ENCODE data around the gene HOXC12.

HOXC12 gene

DNA sequence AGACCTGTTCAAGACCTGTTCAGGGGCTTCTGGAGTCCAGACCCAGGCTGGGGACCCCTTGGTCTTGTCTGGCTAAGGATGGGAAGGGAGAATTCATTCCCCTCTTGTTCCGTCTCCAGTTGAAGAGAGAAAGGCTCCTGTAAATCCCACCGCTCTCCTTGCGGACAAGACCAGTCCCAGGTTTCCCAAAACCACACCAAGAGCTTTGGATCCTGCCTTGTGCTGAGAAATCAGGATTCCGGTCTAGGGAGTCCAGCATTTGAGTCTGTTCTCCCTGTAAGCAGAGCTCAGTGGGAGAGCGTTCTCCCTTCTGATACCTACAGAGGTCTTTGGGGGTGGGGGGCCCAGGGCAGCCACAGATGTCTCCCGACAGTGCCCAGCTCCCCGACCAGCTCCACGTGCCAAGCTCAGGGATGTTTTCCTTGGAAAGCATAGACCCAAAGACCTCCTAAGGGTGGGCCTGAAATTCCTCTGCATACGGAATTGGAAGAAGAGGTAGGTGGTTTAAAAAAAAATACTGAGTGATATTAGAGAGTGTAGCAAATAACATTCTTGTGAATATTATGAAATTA, 14.2 kb upstream of the HOXC12 start:
- H3K4me3 ChIP-seq (ENCODE audit: low read depth, low read length) = no peak overlapping the region

DNA sequence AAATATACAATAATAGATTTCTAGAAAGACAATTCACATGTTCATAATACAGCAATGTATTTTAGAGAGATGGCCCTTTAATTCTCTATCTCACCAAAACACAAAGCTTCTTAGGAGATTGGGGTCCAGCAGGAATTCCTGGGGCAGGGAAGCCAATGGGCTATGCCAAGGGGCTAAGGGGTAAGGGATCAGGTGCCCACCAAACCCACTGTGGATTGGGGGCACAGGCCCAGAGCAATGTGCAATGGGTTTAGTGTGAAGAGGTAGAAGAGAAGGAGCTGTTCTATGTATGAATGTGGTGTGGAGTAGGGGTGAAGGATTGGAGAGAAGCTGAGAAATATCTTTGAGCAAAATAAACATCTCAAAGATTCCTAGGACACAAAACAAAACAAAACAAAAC, 13.5 kb upstream of the HOXC12 start:
- no peak overlapping the region for H3K4me3 ChIP-seq (ENCODE audit: low read depth, low read length)

GRCh38 chr12:53941750-53942149, 13.0 kb upstream of the HOXC12 start:
- no peak overlapping the region for H3K4me3 ChIP-seq (ENCODE audit: low read depth, low read length)

DNA sequence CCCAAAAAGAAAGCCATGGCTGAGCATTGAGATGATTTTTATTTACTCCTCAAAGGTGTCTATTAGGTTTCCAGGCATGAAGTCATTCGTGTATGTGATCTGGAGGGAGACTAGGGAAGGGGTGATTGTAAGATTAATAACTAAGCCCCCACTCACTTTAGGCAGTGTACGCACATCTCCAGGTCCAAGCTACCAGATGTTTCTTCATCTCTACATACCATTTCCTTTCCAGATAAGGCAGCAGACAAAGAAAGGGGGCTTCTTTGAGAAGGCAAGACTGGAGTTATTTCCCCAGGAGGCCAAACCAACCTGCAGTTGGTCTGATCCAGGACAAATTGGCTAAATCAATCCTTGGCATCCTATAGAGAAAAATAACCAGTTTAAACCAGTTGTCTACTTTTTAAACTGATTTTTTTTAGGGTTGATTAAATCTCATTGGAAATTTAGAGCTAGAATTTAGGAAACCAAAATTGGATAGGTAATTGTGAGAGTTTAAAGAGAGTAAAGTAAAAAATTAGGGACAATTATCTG, 12.2 kb upstream of the HOXC12 start:
- H3K4me3 ChIP-seq (ENCODE audit: low read depth, low read length) = no peak overlapping the region

DNA sequence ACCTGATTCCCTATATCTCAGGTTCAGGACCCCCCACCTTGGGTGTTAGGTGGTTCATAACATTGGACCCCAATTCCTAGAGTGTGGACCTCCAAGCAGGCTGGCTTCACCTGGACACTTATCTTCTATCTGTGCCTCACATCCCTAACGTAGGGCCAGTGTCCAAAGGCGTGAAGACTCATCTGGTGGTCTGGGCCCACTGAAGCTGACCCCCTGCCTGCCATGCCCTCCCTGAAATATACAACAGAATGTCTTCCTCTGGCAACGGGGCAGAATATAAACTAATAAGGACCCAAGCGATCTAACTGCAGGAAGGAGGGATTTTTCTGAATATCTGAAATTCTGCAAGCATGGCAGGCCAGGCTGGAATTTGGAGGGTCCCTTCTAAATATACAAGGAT, 10.5 kb upstream of the HOXC12 start:
- no peak overlapping the region for H3K4me3 ChIP-seq (ENCODE audit: low read depth, low read length)

DNA sequence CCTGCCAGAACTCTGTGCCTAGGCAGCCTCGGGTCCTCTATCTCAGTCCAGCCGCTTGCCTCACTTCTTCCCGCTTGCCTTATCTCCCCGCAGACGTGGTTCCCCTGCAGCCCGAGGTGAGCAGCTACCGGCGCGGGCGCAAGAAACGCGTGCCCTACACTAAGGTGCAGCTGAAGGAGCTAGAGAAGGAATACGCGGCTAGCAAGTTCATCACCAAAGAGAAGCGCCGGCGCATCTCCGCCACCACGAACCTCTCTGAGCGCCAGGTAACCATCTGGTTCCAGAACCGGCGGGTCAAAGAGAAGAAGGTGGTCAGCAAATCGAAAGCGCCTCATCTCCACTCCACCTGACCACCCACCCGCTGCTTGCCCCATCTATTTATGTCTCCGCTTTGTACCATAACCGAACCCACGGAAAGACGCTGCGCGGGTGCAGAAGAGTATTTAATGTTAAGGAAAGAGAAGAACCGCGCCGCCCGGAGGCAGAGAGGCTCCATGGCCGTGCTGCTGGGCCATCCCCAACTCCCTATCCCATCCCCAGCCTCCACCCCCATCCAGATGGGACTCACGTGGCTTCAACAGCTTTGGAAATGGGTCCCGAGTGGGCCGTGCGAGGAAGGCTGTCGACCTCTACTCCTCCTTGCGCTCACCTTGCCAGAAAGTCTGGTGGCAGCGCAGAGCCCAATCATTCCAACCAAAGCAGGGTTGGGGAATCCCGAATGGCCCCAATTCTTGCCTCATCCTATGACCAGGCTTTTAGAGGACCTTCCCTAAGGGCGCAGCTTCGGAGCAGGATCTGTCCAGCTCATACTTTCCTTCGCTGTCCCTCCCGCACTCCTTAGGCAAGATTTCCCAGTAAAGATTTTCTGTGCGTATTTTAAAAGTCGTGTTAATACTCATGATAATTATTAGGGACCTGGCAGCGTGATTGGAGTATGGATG, 9.5 kb upstream of the HOXC12 start:
- H3K4me3 ChIP-seq (ENCODE audit: low read depth, low read length) = no peak overlapping the region

- H3K4me3 ChIP-seq (ENCODE audit: low read depth, low read length) = no peak overlapping the region
Observed at GRCh38 chr12:53947743-53948142, 7.0 kb upstream of the HOXC12 start.

GRCh38 chr12:53948650-53949593, 5.8 kb upstream of the HOXC12 start:
- no peak overlapping the region for H3K4me3 ChIP-seq (ENCODE audit: low read depth, low read length)

DNA sequence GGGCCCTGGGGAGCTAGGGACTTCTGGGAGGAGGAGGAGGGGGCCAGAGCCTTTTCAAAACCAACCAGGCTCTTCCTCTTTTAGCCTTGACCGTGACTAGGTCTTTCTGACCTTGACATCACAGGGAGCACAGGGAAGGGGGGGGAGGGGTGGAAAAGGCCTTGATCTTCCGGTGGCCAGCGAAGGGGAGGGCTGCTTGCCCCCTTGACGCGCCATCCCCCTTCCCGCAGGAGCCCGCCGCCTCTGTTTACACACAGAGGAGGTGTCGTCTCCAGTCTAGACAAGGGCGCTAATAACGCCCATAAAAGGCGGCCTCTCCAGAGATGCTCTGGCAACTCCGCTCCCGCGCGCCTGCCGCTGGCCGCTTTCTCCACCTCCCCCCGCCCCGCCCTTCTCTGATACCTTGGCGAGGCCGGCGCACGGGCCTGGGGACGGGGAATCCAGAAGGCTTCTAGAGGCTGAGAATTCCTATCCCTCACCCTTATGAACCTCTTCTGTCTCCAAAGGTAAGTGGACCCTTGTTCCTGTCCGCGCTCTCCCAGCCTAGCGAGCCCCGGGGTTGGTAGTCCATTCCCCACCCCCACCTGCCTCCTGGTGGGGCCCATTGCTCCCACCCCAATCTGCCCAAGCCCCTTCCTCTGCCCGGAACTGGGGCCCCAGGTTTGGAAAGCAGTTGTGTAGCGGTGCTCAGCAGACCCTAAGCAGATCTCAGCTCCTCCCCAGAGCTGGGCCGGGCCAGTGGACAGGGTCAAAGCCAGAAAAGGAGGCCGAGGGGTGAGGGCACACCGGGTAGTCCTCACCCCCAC, 4.9 kb upstream of the HOXC12 start:
- H3K4me3 ChIP-seq (ENCODE audit: low read depth, low read length) = no peak overlapping the region

- H3K4me3 ChIP-seq (ENCODE audit: low read depth, low read length) = no peak overlapping the region
Observed at GRCh38 chr12:53950437-53950773, 4.3 kb upstream of the HOXC12 start.

- H3K4me3 ChIP-seq (ENCODE audit: low read depth, low read length) = no peak overlapping the region
Observed at GRCh38 chr12:53950789-53951576, 3.7 kb upstream of the HOXC12 start.

- no peak overlapping the region for H3K4me3 ChIP-seq (ENCODE audit: low read depth, low read length)
Observed at GRCh38 chr12:53951577-53952334, 2.9 kb upstream of the HOXC12 start.

GRCh38 chr12:53952335-53952694, 2.4 kb upstream of the HOXC12 start:
- H3K4me3 ChIP-seq (ENCODE audit: low read depth, low read length) = no peak overlapping the region

GRCh38 chr12:53952871-53953734, 1.6 kb upstream of the HOXC12 start:
- no peak overlapping the region for H3K4me3 ChIP-seq (ENCODE audit: low read depth, low read length)

DNA sequence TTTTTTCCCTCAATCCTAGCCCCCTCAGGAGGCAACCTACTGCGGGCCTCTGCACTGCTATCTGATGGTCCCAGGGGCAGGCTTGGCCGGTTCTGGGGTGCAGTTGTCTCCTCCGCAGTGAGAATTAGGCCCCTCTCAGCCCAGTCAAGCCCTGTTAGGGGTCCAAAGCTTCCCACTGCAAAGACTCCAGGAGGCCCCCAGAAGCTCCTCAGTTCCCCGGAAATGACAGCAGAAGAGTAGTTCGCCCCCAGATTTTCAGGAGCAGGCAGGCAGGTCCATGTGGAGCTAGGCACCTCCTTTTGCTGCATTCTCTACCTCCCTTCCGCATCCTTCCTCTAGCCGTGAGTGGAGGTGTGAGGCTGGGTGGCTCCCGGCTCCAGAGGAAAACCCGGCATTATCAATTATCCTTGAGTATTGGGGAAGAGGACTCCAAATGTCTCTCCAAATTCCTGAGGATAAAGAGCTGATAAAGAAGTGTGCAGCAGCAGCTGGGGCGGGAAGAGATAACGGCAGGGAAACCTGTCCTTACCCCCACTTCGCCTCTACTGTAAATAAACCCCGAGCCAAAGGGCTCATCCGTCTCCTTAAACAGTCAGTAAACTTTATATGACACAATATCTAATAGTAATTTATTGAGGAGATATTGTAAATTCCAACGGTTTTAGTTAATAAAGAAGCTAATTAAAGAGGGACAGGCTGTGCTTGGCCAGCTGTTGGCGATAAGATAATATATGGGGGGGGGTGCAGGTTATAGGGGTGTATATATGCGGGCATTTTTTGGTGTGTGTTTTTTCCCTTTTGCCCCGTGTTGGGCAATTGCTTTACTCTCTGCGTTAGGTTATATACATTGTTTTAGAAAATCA, 641 bp upstream of the HOXC12 start:
- no peak overlapping the region for H3K4me3 ChIP-seq (ENCODE audit: low read depth, low read length)

GRCh38 chr12:53955036-53955775, 503 bp downstream of the HOXC12 start:
- no peak overlapping the region for H3K4me3 ChIP-seq (ENCODE audit: low read depth, low read length)
